ENCODE measurements around the gene RYR2. TPM values are rescaled to one million over a fixed set of nuclear protein-coding genes. Genes with fewer than 3 reads are reported as not detected.

Gene RYR2
- total and polyA plus RNA-seq, 2 of the 8 experiments (the other 6 are each of a cell fraction or from before 2014, with no cell fraction given), result 1.3 to 4.4 TPM

DNA sequence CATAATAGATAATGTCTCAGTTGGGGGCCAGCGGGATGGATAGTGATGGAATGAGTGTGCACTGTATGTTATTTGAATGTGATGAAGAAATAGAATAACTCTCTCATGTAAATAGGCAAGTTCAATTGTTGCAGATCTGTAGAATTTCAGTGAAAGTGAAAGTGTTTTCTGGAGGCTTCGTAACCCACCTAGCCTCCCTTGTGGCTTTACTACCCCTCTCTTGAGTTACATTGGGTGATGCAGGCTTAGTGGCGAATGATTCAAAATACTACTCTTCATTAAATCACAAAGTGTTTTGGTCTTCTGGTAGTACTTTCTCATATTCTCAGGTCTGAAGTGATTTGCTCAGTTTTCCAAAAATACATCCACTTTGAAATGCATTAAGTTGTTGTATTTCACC, 436.9 kb downstream of the RYR2 start:
- no peaks in the 10 kb centered on the region for H3K79me2 ChIP-seq (ENCODE audit: control insufficient read depth in 1 of 2, insufficient read depth in 2 of 2, low read length in 2 of 2)
- no peak overlapping the region for H2BK12ac ChIP-seq (ENCODE audit: low read depth, low read length)
- H3K9me3 ChIP-seq (ENCODE audit: insufficient read depth in 2 of 2, low read depth in 1 of 2, low read length in 1 of 2), result no peaks in the 10 kb centered on the region
- H3K14ac ChIP-seq (ENCODE audit: insufficient read length), result no peak overlapping the region
- ChIA-PET CTCF (ENCODE audit: partially characterized antibody) (no interaction called here), POLR2A (ENCODE audit: partially characterized antibody) (no interaction called here)
- no peak overlapping the region for H3K27ac ChIP-seq (ENCODE audit: low read depth, low read length)
- H2AFZ ChIP-seq (ENCODE audit: low read length), result no peak overlapping the region
- H3K4me2 ChIP-seq (ENCODE audit: insufficient read depth in 1 of 2, low read depth in 2 of 2, low read length in 2 of 2), result no peak overlapping the region
- no peak overlapping the region for H2AK5ac ChIP-seq (ENCODE audit: low read depth, low read length)
- no peak overlapping the region for H3K9ac ChIP-seq (replicated peaks in 1 of 4; ENCODE audit: extremely low read depth in 1 of 4, low read depth in 3 of 4, low read length in 3 of 4)
- no peaks in the 10 kb centered on the region for H3K36me3 ChIP-seq (ENCODE audit: control insufficient read depth in 2 of 4, insufficient read depth in 4 of 4, low read length in 3 of 4)
- H3K4me3 ChIP-seq (ENCODE audit: extremely low read depth in 1 of 4, insufficient read depth in 2 of 4, low read depth in 3 of 4, low read length in 4 of 4), result no peak overlapping the region
- no peaks in the 10 kb centered on the region for H3K79me1 ChIP-seq (ENCODE audit: low read depth, low read length)
- H4K20me1 ChIP-seq (replicated peaks in 1 of 2; ENCODE audit: control insufficient read depth in 1 of 2, insufficient read depth in 2 of 2, low read length in 2 of 2), result no peaks in the 10 kb centered on the region
- DNase-seq (ENCODE audit: low read depth in 1 of 2, low spot score in 2 of 2) (no peak), FAIRE-seq (no peak)
- H2BK5ac ChIP-seq (ENCODE audit: low read depth, low read length), result no peak overlapping the region
- H2BK120ac ChIP-seq (replicated peaks; ENCODE audit: low read depth, low read length), result no peak overlapping the region
- no peak overlapping the region for H4K8ac ChIP-seq (ENCODE audit: extremely low read depth, insufficient read depth, low read length)
- H3K56ac ChIP-seq (replicated peaks; ENCODE audit: insufficient read length, low read depth, low read length), result no peak overlapping the region
- no peak overlapping the region for H3K4ac ChIP-seq (replicated peaks; ENCODE audit: insufficient read length, low read depth, low read length)
- H3K27me3 ChIP-seq (replicated peaks in 1 of 4; ENCODE audit: control insufficient read depth in 3 of 4, extremely low read depth in 1 of 4, insufficient read depth in 3 of 4, low read length in 3 of 4), result no peaks in the 10 kb centered on the region
- no peak overlapping the region for H2BK15ac ChIP-seq (ENCODE audit: low read length)
- H3K18ac ChIP-seq (ENCODE audit: extremely low read depth, low read length), result no peak overlapping the region
- no peak overlapping the region for H4K5ac ChIP-seq (ENCODE audit: insufficient read length, low read depth, low read length)
- no peak overlapping the region for H3K23ac ChIP-seq (ENCODE audit: insufficient read length)
- H3K4me1 ChIP-seq (replicated peaks in 1 of 4; ENCODE audit: control insufficient read depth in 3 of 4, insufficient read depth in 4 of 4, low read length in 3 of 4), result no peaks in the 10 kb centered on the region
- no peaks in the 10 kb centered on the region for H3K23me2 ChIP-seq (ENCODE audit: low read depth, low read length)
- no peak overlapping the region for H2BK20ac ChIP-seq (ENCODE audit: low read length)
- WGBS, 2 experiments (ENCODE audit: extremely low coverage in 1 of 2, insufficient coverage in 1 of 2, insufficient read length in 1 of 2, insufficient replicate concordance in 2 of 2, low coverage in 1 of 2, low lambda C conversion rate in 2 of 2, missing lambda C conversion rate in 1 of 2), result 94% methylated on average over 3 of the region's 3 CpGs; no CpG with 5 or more reads in 1 of the 2 experiments
- H4K91ac ChIP-seq (replicated peaks; ENCODE audit: insufficient read length, low read length), result no peak overlapping the region
- TF ChIP-seq, protein P1, sequence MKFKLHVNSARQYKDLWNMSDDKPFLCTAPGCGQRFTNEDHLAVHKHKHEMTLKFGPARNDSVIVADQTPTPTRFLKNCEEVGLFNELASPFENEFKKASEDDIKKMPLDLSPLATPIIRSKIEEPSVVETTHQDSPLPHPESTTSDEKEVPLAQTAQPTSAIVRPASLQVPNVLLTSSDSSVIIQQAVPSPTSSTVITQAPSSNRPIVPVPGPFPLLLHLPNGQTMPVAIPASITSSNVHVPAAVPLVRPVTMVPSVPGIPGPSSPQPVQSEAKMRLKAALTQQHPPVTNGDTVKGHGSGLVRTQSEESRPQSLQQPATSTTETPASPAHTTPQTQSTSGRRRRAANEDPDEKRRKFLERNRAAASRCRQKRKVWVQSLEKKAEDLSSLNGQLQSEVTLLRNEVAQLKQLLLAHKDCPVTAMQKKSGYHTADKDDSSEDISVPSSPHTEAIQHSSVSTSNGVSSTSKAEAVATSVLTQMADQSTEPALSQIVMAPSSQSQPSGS (IDR thresholded peaks at IDR 0.05; ENCODE audit: low read length), result no peak
- TF ChIP-seq TAF7 (optimal IDR thresholded peaks at IDR 0.05; ENCODE audit: borderline replicate concordance, low read depth, low read length) (no peak), CTBP2 (IDR thresholded peaks at IDR 0.05; ENCODE audit: borderline replicate concordance, insufficient read depth, insufficient read length, low read length) (no peak), HDAC6 (IDR thresholded peaks at IDR 0.05; ENCODE audit: low read depth, low read length) (no peak), JUND (IDR thresholded peaks at IDR 0.05; ENCODE audit: low read length) (no peak), RXRA (IDR thresholded peaks at IDR 0.05; ENCODE audit: insufficient read depth, low read depth, low read length) (no peak), TAF1 (IDR thresholded peaks at IDR 0.05; ENCODE audit: low read depth, low read length) (no peak), CEBPB (IDR thresholded peaks at IDR 0.05; ENCODE audit: low read depth, low read length) (no peak), EGR1 (IDR thresholded peaks at IDR 0.05; ENCODE audit: borderline replicate concordance, low read depth, low read length) (no peak), SP1 (IDR thresholded peaks at IDR 0.05; ENCODE audit: low read depth, low read length) (no peak), SRF (IDR thresholded peaks at IDR 0.05; ENCODE audit: low read depth, low read length) (no peak), BCL11A (IDR thresholded peaks at IDR 0.05; ENCODE audit: low read depth in 2 of 2, low read length in 2 of 2) (no peak), SAP30 (IDR thresholded peaks at IDR 0.05; ENCODE audit: insufficient read depth, insufficient replicate concordance, low read length) (no peak)
- TF ChIP-seq, protein P2, sequence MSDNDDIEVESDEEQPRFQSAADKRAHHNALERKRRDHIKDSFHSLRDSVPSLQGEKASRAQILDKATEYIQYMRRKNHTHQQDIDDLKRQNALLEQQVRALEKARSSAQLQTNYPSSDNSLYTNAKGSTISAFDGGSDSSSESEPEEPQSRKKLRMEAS (IDR thresholded peaks at IDR 0.05), result no peak
